GM18505 (cell line): ENCODE results near the gene KNG1.
"Not testable (repeated sequence)": the region's sequence is repeated elsewhere in the genome, so short reads cannot be mapped to it uniquely, and the experiment has no call there.

Experiments
- ATAC-seq: cut with Tn5 transposase; IDR thresholded peaks from one replicate; pipeline ENCODE4 v1.9.1; 2021; ENCODE audit not compliant: unreplicated experiment
- POLR2A ChIP-seq: IDR thresholded peaks from 4 replicates; pipeline ENCODE4 v1.6.1; 2011; ENCODE audit warnings: borderline replicate concordance; ENCODE audit not compliant: insufficient read depth, insufficient read length; ENCODE audit errors: extremely low read depth

KNG1 gene

GRCh38 chr3:186717039-186717457, at the start of gene KNG1:
KNG1 (plus strand) TSS chr3:186717359; CDS start chr3:186717543, 184 bp downstream.
- TF ChIP-seq POLR2A: no peak
- no peak for ATAC-seq

- TF ChIP-seq POLR2A: no peak
- ATAC-seq: no peak
Observed at GRCh38 chr3:186668426-186668825, 48.7 kb upstream of the KNG1 start.

GRCh38 chr3:186669378-186670084, 47.6 kb upstream of the KNG1 start:
- ATAC-seq: no peak

GRCh38 chr3:186670155-186670554, 47.0 kb upstream of the KNG1 start:
- no peak for ATAC-seq
- TF ChIP-seq POLR2A: no peak

More at GRCh38 chr3:186669378-186670084, 47.6 kb upstream of the KNG1 start:
- TF ChIP-seq POLR2A: no peak

GRCh38 chr3:186671051-186671450, 46.1 kb upstream of the KNG1 start:
- no peak for ATAC-seq
- no peak for TF ChIP-seq POLR2A

- ATAC-seq: no peak
- no peak for TF ChIP-seq POLR2A
Observed at GRCh38 chr3:186678604-186679003, 38.6 kb upstream of the KNG1 start.

- no peak for ATAC-seq
- no peak for TF ChIP-seq POLR2A
Observed at GRCh38 chr3:186679151-186679550, 38.0 kb upstream of the KNG1 start.

GRCh38 chr3:186680869-186681268, 36.3 kb upstream of the KNG1 start:
- TF ChIP-seq POLR2A: no peak
- no peak for ATAC-seq

GRCh38 chr3:186682812-186683211, 34.3 kb upstream of the KNG1 start:
- no peak for TF ChIP-seq POLR2A
- ATAC-seq: no peak

- no peak for ATAC-seq
- TF ChIP-seq POLR2A: no peak
Observed at GRCh38 chr3:186683979-186684378, 33.2 kb upstream of the KNG1 start.

GRCh38 chr3:186686475-186686874, 30.7 kb upstream of the KNG1 start:
- ATAC-seq: not testable (repeated sequence)

GRCh38 chr3:186687120-186687651, 30.0 kb upstream of the KNG1 start:
- no peak for TF ChIP-seq POLR2A

GRCh38 chr3:186690304-186690703, 26.9 kb upstream of the KNG1 start:
- not testable (repeated sequence) for ATAC-seq

More at GRCh38 chr3:186687120-186687651, 30.0 kb upstream of the KNG1 start:
- no peak for ATAC-seq

GRCh38 chr3:186691676-186692075, 25.5 kb upstream of the KNG1 start:
- TF ChIP-seq POLR2A: no peak
- ATAC-seq: no peak
